Upper lobe of left lung (tissue), 6 donors: ENCODE data around the gene LAX1. TPM values are rescaled to one million over a fixed set of nuclear protein-coding genes. Genes with fewer than 3 reads are reported as not detected.
A peak's percentile ranks its signal among the peaks of the same experiment; 100 is the strongest.

Experiments used
- ATAC-seq, 2 donors: fragments of 200-7000 bp; cut with Tn5 transposase; one replicate each; pipeline ENCODE4 v1.9.1; 2022; ENCODE audit warnings: mild to moderate bottlenecking in 2 of 2, moderate library complexity in 2 of 2; ENCODE audit not compliant: low FRiP score in 2 of 2
- DNase-seq, 2 donors: peaks; one replicate each; pipeline ENCODE4 v3.0.0-alpha.2; 2019 to 2020
- H3K27ac ChIP-seq, 4 donors: fragments of 200-600 bp; sonication (generic); one replicate each; pipeline ENCODE4 v1.5.1; 2016 to 2019
- H3K27me3 ChIP-seq, 4 donors: fragments of 200-600 bp; sonication (generic); one replicate each; pipeline ENCODE4 v1.5.1; 2017 to 2019
- H3K36me3 ChIP-seq, 4 donors: fragments of 200-600 bp; sonication (generic); one replicate each; pipeline ENCODE4 v1.5.1; 2016 to 2019
- H3K4me1 ChIP-seq, 4 donors: fragments of 200-600 bp; sonication (generic); one replicate each; pipeline ENCODE4 v1.5.1; 2018 to 2019
- H3K4me3 ChIP-seq, 4 donors: fragments of 200-600 bp; sonication (generic); one replicate each; pipeline ENCODE4 v1.5.1; 2017 to 2019; ENCODE audit warnings: mild to moderate bottlenecking in 2 of 4, moderate library complexity in 1 of 4
- H3K9me3 ChIP-seq, 4 donors: fragments of 200-600 bp; sonication (generic); one replicate each; pipeline ENCODE4 v1.5.1; 2018 to 2019
- CTCF ChIP-seq, 6 experiments: fragments of 450-650 bp in 4 of 6; fragments of 200-600 bp in 2 of 6; sonication (generic) in 2 of 6; IDR thresholded peaks; one replicate each; pipeline ENCODE4 v1.5.1; 2016 to 2019; ENCODE audit warnings: antibody characterized with exemption in 6 of 6
- EP300 ChIP-seq, 4 donors: sonication (generic); formaldehyde crosslinking; IDR thresholded peaks; one replicate each; pipeline ENCODE4 v1.5.1; 2017; ENCODE audit warnings: antibody characterized with exemption in 4 of 4, control low read depth in 2 of 4
- POLR2A ChIP-seq, 4 donors: fragments of 450-650 bp; IDR thresholded peaks; one replicate each; pipeline ENCODE4 v1.5.1; 2016 to 2017; ENCODE audit warnings: antibody characterized with exemption in 4 of 4, mild to moderate bottlenecking in 2 of 4
- POLR2AphosphoS5 ChIP-seq, 2 donors: sonication (generic); formaldehyde crosslinking; IDR thresholded peaks; one replicate each; pipeline ENCODE4 v1.5.1; 2017; ENCODE audit warnings: antibody characterized with exemption in 2 of 2
- WGBS, 2 donors: methylation state at CpG; one replicate each; pipeline ENCODE4 v1.1.5; 2017 to 2018; 5-methylcytosine and 5-hydroxymethylcytosine counted together
- total RNA-seq, 6 donors: library from RNA; depleted of rRNA in 4 of 6; stranded (reverse); fragments of >200 nt in 4 of 6; gene quantifications; one replicate each; pipeline versions ENCODE4 v1.1.0 to v1.2.1, GENCODE V29; 2016 to 2021
- donor health status: DM: no; HTN: no; CAD: no; lungs with moderate emphysema.
- donor health status: DM: no; HTN: yes; CAD: no; lungs with severe emphysema.

The LAX1 gene
- total RNA-seq, 6 donors from 2014 or later: 1.8 to 4.2 (median 2.3) TPM

- ATAC-seq: no peak
- 50 to 73% methylated on average over 2 of the region's 2 CpGs for WGBS, 2 donors
- Histone ChIP-seq H3K36me3 (peaks cover 28 to 97% (median 75%) of the 10 kb centered on the region in 4 donors), H3K9me3 (no peaks in the 10 kb centered on the region), H3K27me3 (no peaks in the 10 kb centered on the region), H3K27ac (no peak overlapping the region), H3K4me3 (no peak overlapping the region), H3K4me1 (no peaks in the 10 kb centered on the region)
- no peak for DNase-seq
- TF ChIP-seq POLR2A (IDR thresholded peaks at IDR 0.05): no peak
- TF ChIP-seq POLR2AphosphoS5 (IDR thresholded peaks at IDR 0.05): no peak
- TF ChIP-seq EP300 (IDR thresholded peaks at IDR 0.05): no peak
- TF ChIP-seq CTCF (IDR thresholded peaks at IDR 0.05): no peak
Observed at GRCh38 chr1:203726417-203726867, 38.5 kb upstream of the LAX1 start.

DNA sequence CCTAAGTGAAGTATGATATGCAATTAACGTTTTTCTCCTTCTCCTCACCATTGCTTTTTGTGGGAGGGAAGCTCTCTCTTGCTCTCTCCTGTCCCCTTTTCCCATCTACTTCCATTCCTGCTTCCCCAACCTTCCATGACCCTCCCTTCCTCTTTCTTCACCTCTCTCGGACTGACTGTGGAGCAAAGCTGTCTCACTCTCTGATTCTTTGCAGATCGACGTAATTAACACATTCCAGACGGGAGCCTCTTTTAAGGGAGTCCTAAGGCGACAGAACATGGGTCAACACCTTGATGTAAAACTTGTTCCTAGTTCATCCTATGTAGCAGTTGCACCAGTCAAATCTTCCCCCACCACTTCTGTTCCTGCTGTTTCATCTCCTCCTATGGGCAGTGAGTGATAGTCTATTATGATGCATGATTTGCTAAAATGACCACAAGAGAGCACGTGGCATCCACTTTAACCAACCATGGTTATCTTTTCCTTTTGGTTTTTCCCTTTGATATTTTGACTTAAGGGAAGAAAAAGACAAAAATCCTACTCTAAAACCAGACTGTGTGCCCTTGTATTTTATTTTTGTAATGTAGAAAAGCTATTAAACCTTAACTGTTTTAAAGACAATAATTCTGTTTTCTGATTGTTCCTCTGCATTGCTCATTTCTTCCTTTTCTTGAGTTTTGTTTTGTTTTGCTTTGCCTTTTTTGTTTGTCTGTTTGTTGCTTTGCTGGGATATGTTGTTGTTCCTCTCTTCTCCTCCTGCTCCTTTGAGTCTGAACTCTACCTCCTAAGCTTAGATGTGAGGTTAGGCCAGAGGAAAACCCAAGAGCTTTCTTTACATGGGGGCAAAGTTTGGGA lies 31.7 kb upstream of the LAX1 start:
- TF ChIP-seq POLR2AphosphoS5 (IDR thresholded peaks at IDR 0.05): no peak
- TF ChIP-seq POLR2A (IDR thresholded peaks at IDR 0.05): no peak
- no peak for TF ChIP-seq EP300 (IDR thresholded peaks at IDR 0.05)
- TF ChIP-seq CTCF (IDR thresholded peaks at IDR 0.05): no peak
- DNase-seq: no peak
- no peak overlapping the region for H3K27ac ChIP-seq
- H3K4me3 ChIP-seq: no peak overlapping the region
- no peaks in the 10 kb centered on the region for H3K4me1 ChIP-seq
- H3K27me3 ChIP-seq: no peaks in the 10 kb centered on the region
- no peak for ATAC-seq
- WGBS, 2 donors: 83 to 85% methylated on average over 7 of the region's 7 CpGs
- no peaks in the 10 kb centered on the region for H3K9me3 ChIP-seq
- H3K36me3 ChIP-seq: peaks cover 20 to 87% (median 45%) of the 10 kb centered on the region in 4 donors

DNA sequence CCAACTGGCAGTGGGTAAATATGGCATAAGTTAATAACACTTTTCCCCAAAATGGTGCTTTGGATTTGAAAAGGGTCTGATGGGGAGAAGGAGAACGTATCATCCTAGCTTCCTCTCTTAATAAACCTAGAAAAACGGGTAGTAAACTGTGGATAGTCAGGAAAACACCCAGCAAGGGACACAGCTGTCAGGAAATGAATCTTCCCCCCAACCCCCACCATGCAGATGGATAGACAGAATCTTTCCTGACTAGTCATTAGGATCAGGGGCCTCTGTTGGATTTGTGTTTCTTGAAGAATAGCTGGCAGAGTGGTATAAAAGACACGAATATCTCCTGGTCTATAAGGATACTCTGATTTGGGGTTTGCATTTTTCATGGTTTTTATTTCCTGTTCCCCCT lies 22.5 kb upstream of the LAX1 start:
- H3K9me3 ChIP-seq: no peaks in the 10 kb centered on the region
- ATAC-seq (no peak), DNase-seq (no peak)
- H3K4me1 ChIP-seq: peaks cover 0 to 7% (median 3%) of the 10 kb centered on the region in 4 donors
- TF ChIP-seq POLR2AphosphoS5 (IDR thresholded peaks at IDR 0.05): no peak
- no peak overlapping the region for H3K4me3 ChIP-seq
- no peak overlapping the region for H3K27ac ChIP-seq
- H3K36me3 ChIP-seq: peaks cover 8 to 57% (median 26%) of the 10 kb centered on the region in 4 donors
- 69 to 71% methylated on average over 3 of the region's 3 CpGs for WGBS, 2 donors
- H3K27me3 ChIP-seq: no peaks in the 10 kb centered on the region

GRCh38 chr1:203743091-203743571 lies 21.9 kb upstream of the LAX1 start:
- Histone ChIP-seq H3K4me3 (no peak overlapping the region), H3K27ac (no peak overlapping the region), H3K27me3 (no peaks in the 10 kb centered on the region), H3K36me3 (peaks cover 3 to 52% (median 19%) of the 10 kb centered on the region in 4 donors), H3K4me1 (peaks cover 0 to 7% (median 3%) of the 10 kb centered on the region in 4 donors), H3K9me3 (no peaks in the 10 kb centered on the region)
- WGBS, 2 donors: 72 to 76% methylated on average over 5 of the region's 5 CpGs
- ATAC-seq: peak in 1 of 2 donors; percentile 66
- DNase-seq: no peak
- TF ChIP-seq POLR2A (IDR thresholded peaks at IDR 0.05) (no peak), CTCF (IDR thresholded peaks at IDR 0.05) (no peak), EP300 (IDR thresholded peaks at IDR 0.05) (no peak), POLR2AphosphoS5 (IDR thresholded peaks at IDR 0.05) (no peak)

DNA sequence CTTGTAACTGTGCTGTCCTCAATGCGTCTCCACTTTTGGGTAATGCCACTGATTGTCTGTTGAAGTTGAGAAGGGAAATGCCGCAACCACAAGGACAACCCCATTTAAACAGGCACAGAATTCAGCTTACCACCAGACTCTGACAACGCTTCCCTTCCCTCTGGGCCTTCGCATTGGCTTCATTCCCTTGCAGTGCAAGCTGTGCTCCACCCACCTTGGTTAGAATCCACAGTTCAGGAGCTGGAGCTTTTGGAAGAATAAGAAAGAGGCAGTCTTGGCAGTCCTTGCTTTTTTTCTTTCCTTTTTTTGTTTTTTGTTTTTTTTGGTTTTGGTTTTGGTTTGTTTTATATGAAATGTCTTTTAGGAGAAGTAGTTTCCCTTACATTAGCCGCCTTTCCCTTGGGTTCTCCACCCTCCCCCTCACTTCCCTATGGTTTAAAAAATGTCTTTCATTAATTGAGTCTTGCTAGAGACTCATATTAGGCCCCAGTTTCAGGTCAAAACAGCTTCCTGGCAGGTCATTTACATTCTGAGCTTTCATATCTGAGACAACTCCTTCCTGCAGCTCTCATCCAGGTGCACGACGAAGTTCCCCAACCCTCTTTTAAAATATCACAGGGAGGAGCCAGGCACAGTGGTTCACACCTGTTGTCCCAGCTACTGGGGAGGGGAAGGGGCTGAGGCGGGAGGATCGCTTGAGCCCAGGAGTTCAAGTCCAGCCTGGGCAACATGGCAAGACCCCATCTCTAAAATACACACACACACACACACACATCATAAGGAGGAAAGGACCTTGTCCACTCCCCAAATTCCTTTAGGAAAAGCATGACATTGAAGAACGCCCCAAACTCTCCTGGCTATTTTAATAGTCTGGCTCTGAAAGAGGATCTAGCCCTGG lies 20.7 kb upstream of the LAX1 start:
- H3K4me3 ChIP-seq: no peak overlapping the region
- H3K36me3 ChIP-seq: peaks cover 0 to 40% (median 13%) of the 10 kb centered on the region in 4 donors
- 65 to 74% methylated on average over 10 of the region's 10 CpGs for WGBS, 2 donors
- H3K4me1 ChIP-seq: peaks cover 0 to 7% (median 3%) of the 10 kb centered on the region in 4 donors
- DNase-seq (peak in 1 of 2 donors; percentile 23), ATAC-seq (peak in 1 of 2 donors; percentile 90)
- no peaks in the 10 kb centered on the region for H3K27me3 ChIP-seq
- TF ChIP-seq CTCF (IDR thresholded peaks at IDR 0.05) (no peak), POLR2A (IDR thresholded peaks at IDR 0.05) (no peak), POLR2AphosphoS5 (IDR thresholded peaks at IDR 0.05) (peak in 1 of 2 donors; percentile 11)
- peak overlapping the region; percentile 27 to 51 (median 44) for H3K27ac ChIP-seq
- no peaks in the 10 kb centered on the region for H3K9me3 ChIP-seq
